Posterior vena cava (tissue), 2 donors: ENCODE measurements around the gene PHIP. TPM values are rescaled to one million over a fixed set of nuclear protein-coding genes. Genes with fewer than 3 reads are reported as not detected.
"Not testable (repeated sequence)": the region's sequence is repeated elsewhere in the genome, so short reads cannot be mapped to it uniquely, and the experiment has no call there.

Source experiments
- DNase-seq: peaks from one replicate; pipeline ENCODE4 v3.0.0-alpha.2; 2020; ENCODE audit warnings: low spot score
- intact Hi-C, 2 donors: fragments of 100-400 bp; cut with DNase I; formaldehyde crosslinking; loops; one replicate each; pipeline versions ENCODE4 v1.14.1 to v1.14.2; 2022 to 2023
- total RNA-seq, 2 donors: library from RNA; stranded (reverse); fragmentation: NEBNext Ultra II Directional; extraction: Animal tissue kit (Norgen Biotek cat#: 25700); gene quantifications; one replicate each; pipeline ENCODE4 v1.2.1, GENCODE V29; 2021
- donor health status: DM: yes; HTN: yes; CAD: no.
- donor health status: DM: yes; HTN: yes; CAD: no.

Gene PHIP
- total RNA-seq, 2 donors from 2014 or later = 25.5 to 27.4 TPM

DNA sequence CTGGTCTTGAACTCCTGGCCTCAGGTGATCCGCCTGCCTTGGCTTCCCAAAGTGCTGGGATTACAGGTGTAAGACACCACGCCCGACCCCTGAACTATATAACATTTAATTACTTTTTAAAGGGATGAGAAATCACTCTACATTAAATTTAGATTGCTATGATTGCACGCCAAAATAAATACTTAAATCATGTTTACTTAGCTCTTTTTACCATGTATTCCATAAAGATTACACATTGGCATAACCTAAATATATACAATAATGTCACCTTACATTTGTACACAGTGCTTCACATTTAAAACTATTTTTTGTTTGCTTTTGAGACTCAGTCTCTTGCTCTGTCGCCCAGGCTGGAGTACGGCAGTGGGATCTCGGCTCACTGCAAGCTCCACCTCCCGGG lies 124.3 kb downstream of the PHIP start:
- intact Hi-C loops = no loop called here
- DNase-seq = no peak

DNA sequence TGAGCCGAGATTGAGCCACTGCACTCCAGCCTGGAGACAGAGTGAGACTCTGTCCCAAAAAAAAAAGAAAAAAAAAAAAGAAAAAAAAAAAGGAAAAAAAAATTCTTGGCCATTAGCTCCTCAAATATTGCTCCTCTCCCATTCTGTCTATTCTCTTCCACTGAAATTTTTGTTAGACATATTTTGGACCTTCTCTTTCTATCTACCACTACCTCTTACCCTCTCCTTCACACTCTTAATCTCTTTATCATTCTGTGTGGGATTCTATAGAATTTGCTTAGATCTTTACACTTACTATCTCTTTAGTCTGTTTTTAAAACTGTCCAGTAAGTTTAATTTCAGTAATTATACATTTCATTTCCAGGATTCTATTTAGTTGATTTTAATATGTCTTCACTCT lies 125.7 kb downstream of the PHIP start:
- intact Hi-C loops = no loop called here
- no peak for DNase-seq

DNA sequence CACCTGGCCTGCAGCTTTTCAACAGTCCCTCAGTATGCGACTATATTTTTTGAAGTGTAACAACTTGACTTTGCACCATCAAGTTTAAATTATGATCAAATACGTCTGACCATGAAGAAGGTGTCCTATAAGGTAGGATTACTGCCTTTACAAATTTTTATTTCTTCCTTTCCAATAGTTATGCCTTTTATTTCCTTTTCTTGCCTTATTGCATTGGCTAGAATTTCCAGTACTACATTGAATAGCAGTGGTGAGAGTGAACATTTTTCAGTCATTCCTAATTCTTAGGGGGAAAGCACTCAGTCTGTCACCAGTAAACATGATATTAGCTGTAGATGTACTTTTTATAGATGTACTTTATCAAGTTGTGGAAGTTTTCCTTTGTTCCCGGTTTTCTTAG lies 129.3 kb downstream of the PHIP start:
- no peak for DNase-seq
- intact Hi-C loops = no loop called here

DNA sequence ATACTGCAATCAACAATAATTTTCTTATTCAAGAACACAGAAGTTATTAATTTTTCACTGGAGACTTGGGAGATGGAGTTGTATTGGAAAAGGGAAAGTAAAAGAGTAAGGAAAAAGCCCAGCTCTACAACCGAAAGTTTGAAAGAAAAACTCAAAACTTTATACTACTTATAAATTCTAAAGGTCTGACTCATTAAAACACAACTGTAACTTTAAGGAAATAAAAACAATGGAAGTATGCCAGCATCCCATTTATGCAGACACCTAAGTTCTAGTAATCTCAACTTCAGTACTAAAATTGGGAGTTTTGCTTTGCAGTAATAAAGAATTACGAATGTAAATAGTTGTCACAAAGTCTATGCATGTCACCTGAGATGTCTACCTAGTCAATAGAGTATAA lies 130.1 kb downstream of the PHIP start:
- intact Hi-C loops = no loop called here
- no peak for DNase-seq

DNA sequence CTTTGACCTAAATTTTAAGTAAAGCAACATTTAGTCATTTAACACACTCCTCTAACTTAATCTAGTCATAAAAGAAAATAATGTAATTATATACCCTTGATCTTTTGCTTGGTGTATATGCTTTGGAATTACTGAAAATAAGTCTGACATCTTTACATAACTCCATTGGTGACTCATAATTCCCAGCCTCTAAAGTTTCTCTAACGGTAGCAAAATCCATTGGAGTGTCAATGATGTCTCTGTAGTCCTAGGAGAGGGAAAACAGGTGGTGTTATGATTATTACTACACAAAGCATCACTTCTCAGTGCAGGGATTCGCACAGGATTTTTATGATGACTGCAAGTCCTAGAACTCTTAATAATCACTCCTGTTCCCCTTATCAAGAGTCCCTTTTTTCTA lies 130.5 kb downstream of the PHIP start:
- intact Hi-C loops = no loop called here
- DNase-seq = no peak

DNA sequence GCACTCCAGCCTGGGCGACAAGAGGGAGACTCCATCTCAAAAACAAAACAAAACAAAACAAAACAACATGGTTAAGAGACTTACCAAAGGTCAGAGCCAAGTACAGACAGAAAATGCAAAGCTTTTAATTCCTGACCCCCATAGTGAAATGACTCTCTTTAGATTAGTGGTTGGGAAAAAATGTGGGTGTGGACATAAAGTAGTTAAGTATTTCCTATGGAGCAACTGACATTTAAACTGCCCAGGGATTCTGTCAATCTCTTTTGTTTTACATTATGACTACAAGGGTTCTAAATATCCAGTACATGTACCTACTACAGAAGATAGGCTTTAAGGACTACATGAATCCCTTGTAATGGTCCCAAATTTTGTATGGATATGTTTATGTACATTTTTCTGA lies 135.6 kb downstream of the PHIP start:
- no peak for DNase-seq
- intact Hi-C loops = no loop called here

DNA sequence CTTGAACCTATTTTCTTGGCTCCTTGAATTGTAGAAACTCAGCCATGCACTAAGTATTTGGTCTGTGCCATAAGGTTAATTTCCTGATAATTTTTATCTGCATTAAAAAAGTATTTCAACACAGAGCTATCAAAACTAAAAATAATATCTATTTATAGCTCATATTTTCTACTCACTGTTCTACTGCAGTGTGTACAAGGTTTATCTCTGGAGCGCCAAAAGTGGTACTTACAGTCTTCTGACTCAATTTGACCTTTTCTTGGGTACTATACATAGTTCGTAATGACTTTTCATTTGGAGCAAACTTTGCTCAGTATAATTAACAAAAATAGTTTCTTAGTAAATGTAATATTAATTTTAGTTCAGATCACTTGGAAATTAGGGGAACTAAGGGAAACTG lies 141.5 kb downstream of the PHIP start:
- DNase-seq = no peak

DNA sequence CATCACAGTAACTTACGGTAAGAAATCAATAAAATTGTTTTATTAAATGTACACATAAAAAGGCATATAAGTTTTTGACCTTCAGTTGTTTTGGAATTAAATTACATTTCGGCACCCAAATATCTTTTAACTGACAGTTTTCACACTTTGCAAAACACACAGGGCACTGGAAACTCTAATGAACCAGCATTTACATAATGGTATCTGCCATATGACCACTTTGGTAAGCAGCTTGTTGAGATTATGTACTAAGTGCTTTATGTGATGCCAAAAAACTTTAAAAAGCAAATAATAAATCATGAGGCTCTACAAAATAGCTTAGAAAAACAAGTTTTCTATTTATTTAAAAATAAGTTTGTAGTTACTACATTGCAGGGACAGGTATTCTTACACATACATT lies 142.5 kb downstream of the PHIP start:
- intact Hi-C loops = no loop called here
- DNase-seq = no peak

More for the DNA sequence above, 141.5 kb downstream of the PHIP start:
- intact Hi-C loops = no loop called here

DNA sequence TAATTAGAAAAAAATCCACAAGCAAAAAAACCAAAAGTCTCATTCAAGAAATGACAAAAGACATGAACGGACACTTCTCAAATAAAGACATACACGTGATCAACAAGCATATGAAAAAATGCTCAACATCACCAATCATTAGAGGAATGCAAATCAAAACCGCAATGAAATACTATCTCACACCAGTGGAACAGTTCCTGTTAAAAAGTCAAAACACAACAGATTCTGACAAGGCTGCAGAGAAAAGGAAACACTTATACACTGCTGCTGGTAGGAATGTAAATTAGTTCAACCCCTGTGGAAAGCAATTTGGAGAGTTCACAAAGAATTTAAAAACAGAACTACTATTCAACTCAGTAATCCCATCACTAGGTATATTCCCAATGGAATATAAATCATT lies 152.7 kb downstream of the PHIP start:
- DNase-seq = no peak
- intact Hi-C loops = no loop called here

DNA sequence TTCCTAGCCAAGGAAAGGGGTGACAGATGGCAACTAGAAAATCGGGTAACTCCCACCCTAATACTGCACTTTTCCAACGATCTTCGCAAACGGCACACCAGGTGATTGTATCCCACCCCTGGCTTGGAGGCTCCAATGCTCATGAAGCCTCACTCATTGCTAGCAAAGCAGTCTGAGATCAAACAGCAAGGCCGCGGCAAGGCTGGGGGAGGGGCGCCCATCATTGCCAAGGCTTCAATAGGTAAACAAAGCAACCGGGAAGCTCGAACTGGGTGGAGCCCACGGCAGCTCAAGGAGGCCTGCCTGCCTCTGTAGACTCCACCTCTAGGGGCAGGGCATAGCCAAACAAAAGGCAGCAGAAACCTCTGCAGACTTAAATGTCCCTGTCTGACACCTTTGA lies 156.9 kb downstream of the PHIP start:
- DNase-seq = peak; percentile 60
- intact Hi-C loops = not testable (repeated sequence)

DNA sequence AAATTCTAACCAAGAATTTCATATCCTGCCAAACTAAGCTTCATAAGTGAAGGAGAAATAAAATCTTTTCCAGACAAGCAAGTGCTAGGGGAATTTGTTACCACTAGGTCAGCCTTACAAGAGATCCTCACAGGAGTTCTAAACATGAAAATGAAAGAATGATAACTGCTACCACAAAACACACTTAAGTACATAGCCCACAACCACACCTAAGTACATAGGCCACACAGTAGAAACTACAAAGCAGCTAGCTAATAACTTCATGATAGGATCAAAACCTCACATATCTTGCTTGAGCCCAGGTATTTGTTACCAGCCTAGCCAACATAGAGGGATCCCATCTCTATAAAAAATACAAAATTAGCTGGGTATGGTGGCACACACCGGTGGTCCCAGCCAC lies 160.3 kb downstream of the PHIP start:
- intact Hi-C loops = no loop called here
- DNase-seq = no peak

DNA sequence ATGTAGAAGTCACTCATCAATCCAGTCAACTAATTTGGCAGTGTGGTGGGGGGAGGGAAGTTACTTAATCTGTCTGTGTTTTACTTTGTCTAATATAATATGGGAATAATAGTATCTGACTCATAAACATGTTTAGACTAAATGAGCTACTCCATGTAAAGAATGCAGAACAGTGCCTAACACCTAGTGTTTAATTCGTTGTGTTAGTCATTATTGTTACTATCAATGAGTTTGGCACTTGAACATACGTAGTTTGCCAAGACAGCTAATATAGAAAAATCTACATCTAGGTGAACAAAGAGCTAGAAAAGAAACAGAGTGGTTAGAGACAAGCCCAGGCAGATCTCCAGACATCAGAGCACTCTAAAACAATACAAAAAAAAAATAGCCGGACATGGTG lies 161.6 kb downstream of the PHIP start:
- intact Hi-C loops = no loop called here
- DNase-seq = no peak

DNA sequence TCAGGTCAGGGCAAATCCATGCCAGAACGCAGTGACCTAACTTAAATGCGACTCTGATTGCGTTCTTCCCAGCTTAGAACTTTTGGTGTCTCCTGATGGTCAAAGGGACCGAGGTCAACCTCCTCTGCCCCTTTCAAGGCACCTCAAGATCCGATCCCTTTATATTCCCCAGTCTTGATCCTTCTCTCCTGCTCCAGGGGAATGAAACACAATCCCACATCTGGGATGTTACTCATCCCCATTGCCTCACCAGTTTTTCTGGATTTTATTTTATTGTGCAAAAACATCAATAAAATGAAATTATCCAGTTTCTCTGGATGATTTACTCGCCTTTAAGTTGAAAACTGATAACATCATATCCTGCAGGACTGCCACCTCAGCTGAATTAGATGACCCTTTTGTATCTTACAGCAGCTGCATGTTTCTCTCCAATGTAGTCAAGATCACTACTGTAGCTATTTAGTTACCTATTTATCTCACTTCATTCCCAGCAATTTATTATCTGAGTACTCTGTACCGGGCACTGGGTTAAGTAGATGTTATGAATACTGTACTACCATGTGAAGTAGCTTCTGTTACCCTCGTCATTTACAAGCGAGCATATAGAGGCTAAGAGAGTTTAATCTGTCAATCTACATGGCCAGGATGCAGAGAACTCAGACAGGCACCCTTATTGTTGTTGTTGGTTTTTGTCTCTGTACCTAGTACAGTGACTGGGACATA lies 166.7 kb downstream of the PHIP start:
- intact Hi-C loops = no loop called here
- DNase-seq = no peak

DNA sequence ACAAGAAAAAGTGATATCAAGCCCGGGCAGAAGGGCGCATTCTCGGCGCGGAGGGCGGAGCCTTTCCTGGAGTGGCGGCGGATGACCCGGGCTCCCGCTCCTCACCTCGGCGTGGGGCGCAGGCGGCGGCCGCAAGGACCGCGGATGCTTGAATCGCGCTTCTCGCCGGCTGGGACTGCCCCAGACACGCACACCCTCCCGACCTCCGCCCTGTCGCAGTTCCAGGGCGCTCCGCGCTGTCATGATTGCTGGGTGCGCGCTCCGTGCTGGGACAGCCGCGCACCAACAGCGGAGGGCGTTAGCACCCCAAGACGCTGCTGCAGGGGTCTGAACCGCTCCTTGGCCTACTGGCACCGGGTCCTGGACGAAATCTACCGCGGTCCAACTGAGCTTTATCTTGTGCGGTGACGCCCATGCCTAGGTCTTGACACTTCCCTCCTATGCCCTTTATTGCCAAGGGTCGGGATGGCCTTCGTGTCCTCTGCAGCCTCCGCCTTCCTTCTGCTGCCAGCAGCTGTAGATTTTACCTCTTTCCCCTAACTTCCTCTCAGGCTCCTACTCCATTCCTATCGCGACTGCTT lies 167.4 kb downstream of the PHIP start:
- peak; percentile 79 for DNase-seq
- intact Hi-C loops = no loop called here

DNA sequence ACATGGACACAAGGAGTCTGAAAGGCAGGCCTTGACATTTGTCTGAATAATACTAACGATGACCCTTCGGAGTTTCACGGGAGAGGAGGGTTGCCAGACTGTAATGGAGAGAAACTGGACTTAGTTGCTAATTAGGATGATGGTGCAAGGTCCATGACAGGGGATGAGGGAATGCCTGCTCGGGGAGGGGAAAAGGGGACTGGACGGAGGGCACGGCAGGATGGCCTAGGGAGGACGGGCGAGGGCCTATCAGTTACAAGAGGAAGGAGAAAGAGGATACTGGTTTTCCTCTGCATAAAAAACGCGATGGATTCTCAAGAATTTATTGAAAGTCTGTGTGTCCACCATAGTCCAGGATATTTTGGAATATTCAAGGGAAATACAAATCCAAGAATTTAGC lies 168.0 kb downstream of the PHIP start:
- intact Hi-C loops = no loop called here
- DNase-seq = peak; percentile 61

DNA sequence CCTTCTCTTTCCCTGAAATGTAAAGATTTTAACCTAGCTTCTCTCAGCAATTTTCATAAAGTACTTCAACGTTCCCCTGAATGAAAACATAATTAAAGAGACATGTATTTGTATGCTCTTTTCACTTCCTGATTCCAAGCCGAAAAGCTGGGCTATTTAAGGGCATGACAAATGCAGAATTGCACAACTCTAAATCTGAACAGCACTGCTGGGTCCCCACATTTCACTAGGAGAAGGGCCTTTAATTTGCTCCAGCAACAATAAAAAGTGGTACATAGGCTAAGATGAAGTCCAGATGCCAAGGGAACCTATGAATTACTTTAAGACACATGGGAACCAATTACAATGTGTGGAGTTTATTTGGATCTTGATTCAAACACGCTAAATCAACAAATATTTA lies 168.7 kb downstream of the PHIP start:
- intact Hi-C loops = no loop called here

DNA sequence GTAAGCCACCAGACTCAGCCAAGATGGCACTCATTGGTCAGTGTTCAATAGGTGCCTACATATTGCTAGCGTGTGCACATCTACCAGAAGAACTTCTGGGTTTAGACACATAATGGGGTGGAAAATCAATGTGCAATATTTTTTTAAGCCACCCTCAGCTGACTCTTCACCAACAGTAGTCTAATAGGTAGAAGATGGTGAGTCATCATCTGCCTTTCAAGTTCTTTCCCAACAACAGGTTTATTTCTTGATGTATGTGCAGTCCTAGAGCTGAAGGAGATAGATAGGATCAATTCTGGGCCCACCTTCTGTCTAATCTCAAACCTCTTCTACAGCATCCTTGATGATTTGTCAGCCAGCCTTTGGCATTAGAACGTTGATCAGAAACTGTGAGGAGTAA lies 169.4 kb downstream of the PHIP start:
- DNase-seq = no peak
- intact Hi-C loops = no loop called here

More for the DNA sequence above, 168.7 kb downstream of the PHIP start:
- DNase-seq = no peak

DNA sequence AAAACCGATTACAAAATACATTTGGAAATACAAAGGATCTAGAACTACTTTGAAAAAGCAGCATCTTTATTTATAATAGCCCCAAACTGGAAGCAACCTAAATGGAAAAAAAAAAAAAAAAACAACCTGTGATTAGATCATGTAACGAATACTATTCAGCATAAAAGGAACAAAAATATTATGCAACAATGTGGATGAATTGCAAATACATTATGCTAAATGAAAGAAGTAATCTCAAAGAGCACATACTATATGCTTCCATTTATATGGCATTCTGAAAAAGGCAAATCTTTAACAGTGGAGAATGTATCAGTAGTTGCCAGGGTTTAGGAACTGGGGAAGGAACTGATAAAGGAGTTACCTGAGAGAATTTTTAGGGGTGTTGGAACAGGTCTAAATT lies 181.8 kb downstream of the PHIP start:
- no peak for DNase-seq
- intact Hi-C loops = no loop called here

DNA sequence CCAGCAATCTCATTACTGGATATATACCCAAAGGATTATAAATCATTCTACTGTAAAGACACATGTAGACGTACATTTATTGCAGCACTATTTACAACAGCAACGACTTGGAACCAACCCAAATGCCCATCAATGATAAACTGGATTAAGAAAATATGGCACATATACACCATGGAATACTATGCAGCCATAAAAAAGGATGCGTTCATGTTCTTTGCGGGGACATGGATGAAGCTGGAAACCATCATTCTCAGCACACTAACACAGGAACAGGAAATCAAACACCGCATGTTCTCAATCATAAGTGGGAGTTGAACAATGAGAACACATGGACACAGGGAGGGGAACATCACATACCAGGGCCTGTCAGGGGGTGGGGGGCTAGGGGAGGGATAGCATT lies 188.2 kb downstream of the PHIP start:
- DNase-seq, intact Hi-C loops: not testable (repeated sequence)
